Measurements from ENCODE around the gene RAP1GAP2.

GRCh38 chr17:2876467-2876866 lies 80.2 kb downstream of the RAP1GAP2 start:
- TF ChIP-seq CTCF (IDR thresholded peaks at IDR 0.05; ENCODE audit: insufficient read depth, low read depth, low read length): no peak
- TF ChIP-seq EZH2 (IDR thresholded peaks at IDR 0.05; ENCODE audit: insufficient read depth, low read length): no peak
